ENCODE data around the gene C1QTNF1. TPM values are rescaled to one million over a fixed set of nuclear protein-coding genes. Genes with fewer than 3 reads are reported as not detected.

C1QTNF1 gene
- total and polyA plus RNA-seq, 2 donors (not counting 1 experiment from before 2014, with no cell fraction given), result not detected

DNA sequence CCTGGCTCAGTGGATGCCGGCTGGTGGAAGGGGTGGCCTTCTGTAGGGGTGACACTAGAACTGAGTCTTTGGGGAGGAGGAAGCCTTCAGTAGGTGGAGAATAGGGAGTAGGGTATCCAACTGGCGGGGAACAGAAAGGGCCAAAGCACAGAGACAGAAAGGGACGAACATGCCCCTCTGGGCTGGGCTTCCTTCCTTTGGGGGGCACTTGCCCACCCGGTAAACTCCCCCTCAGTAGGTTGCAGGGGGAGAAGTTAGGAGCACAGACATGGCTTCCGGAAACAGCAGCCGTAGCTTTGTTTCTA, 51.4 kb downstream of the C1QTNF1 start:
- Histone ChIP-seq H3K36me3 (replicated peaks in 1 of 2; ENCODE audit: control extremely low read depth in 1 of 2, control insufficient read depth in 1 of 2, extremely low read depth in 1 of 2, insufficient read depth in 2 of 2, low read length in 1 of 2) (peaks cover 0 to 11% of the 10 kb centered on the region in 2 experiments), H2AFZ (ENCODE audit: insufficient read depth, low read depth, low read length, poor library complexity, severe bottlenecking) (peak overlapping the region; percentile 95), H4K20me1 (ENCODE audit: control insufficient read depth, insufficient read depth, low read length, poor library complexity, severe bottlenecking) (no peaks in the 10 kb centered on the region), H3K4me3 (ENCODE audit: control extremely low read depth in 1 of 5, extremely low read depth in 1 of 5, insufficient read depth in 1 of 5, low read depth in 2 of 5, low read length in 4 of 5) (peak overlapping the region in 4 of 5 experiments; percentile 51 to 73 (median 68)), H3K9me3 (ENCODE audit: control extremely low read depth in 1 of 3, control insufficient read depth in 2 of 3, insufficient read depth in 1 of 3, low read length in 2 of 3) (no peaks in the 10 kb centered on the region), H3K9ac (ENCODE audit: low read length) (peak overlapping the region; percentile 91), H3K4me2 (replicated peaks; ENCODE audit: low read depth, low read length, poor library complexity, severe bottlenecking) (peak overlapping the region; percentile 99), H3K27ac (ENCODE audit: low read length in 2 of 2) (peak overlapping the region in 1 of 2 donors; percentile 70), H3K27me3 (replicated peaks in 1 of 4; ENCODE audit: control extremely low read depth in 1 of 4, control insufficient read depth in 3 of 4, insufficient read depth in 4 of 4, low read length in 3 of 4) (no peaks in the 10 kb centered on the region), H3K79me2 (ENCODE audit: control insufficient read depth, insufficient read depth, low read length) (no peaks in the 10 kb centered on the region), H3K4me1 (ENCODE audit: control insufficient read depth in 2 of 2, insufficient read depth in 2 of 2, low read length in 2 of 2) (peaks cover 11 to 18% of the 10 kb centered on the region in 2 donors)
- WGBS (ENCODE audit: insufficient coverage), result 0% methylated on average over 5 of the region's 6 CpGs
- intact Hi-C loops (cut with micrococcal nuclease), result loop anchor here (2.0 kb wide), 1 partner anchor 67 kb away; the partner anchor contains the start of gene CANT1
- ChIA-PET CTCF (interaction anchor here (3.4 kb wide), 1 partner anchor 317 kb away, joined by 21 read pairs; no protein-coding TSS in a partner anchor), POLR2A (no interaction called here)
- H3K27me3 Mint-ChIP-seq, result peaks cover 1% of the 10 kb centered on the region
- H3K4me1 Mint-ChIP-seq, result peaks cover 10% of the 10 kb centered on the region
- peak overlapping the region; percentile 88 for H3K4me3 Mint-ChIP-seq
- H3K27ac Mint-ChIP-seq, result peak overlapping the region; percentile 59
- TF ChIP-seq EZH2 (IDR thresholded peaks at IDR 0.05; ENCODE audit: borderline replicate concordance, insufficient read depth, low read depth, low read length, poor library complexity, severe bottlenecking), result no peak
- TF ChIP-seq, protein P1, sequence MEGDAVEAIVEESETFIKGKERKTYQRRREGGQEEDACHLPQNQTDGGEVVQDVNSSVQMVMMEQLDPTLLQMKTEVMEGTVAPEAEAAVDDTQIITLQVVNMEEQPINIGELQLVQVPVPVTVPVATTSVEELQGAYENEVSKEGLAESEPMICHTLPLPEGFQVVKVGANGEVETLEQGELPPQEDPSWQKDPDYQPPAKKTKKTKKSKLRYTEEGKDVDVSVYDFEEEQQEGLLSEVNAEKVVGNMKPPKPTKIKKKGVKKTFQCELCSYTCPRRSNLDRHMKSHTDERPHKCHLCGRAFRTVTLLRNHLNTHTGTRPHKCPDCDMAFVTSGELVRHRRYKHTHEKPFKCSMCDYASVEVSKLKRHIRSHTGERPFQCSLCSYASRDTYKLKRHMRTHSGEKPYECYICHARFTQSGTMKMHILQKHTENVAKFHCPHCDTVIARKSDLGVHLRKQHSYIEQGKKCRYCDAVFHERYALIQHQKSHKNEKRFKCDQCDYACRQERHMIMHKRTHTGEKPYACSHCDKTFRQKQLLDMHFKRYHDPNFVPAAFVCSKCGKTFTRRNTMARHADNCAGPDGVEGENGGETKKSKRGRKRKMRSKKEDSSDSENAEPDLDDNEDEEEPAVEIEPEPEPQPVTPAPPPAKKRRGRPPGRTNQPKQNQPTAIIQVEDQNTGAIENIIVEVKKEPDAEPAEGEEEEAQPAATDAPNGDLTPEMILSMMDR (IDR thresholded peaks at IDR 0.05), result no peak
- DNase-seq (peak; percentile 51), ATAC-seq (ENCODE audit: low read depth) (no peak)
- H3K9me3 Mint-ChIP-seq (ENCODE audit: insufficient read depth), result no peaks in the 10 kb centered on the region

DNA sequence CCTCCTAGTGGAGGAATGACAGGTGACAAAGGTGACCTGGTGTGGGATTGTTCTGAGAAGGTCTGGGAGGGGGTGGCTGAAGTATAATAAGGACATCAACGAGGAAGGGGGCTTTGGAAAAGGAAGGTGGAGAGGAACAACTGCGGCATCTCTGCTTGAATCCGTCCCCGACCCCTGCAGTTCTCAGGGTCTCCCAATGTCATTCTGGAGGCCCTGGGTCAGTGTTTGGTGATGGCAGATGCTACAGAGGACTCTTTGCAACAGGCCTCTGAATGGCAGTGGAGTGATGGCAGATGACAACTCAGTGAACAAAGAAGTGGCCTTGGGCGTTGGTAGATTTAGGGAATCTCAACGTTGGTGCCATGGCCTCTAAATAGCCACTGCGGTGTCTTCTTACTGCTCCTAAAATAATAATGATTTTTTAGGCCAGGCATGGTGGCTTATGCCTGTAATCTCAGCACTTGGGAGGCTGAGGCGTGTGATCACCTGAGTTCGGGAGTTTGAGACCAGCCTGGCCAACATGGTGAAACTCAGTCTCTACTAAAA, 52.0 kb downstream of the C1QTNF1 start:
- H3K4me1 ChIP-seq (ENCODE audit: control insufficient read depth in 2 of 2, insufficient read depth in 2 of 2, low read length in 2 of 2), result peaks cover 11 to 18% of the 10 kb centered on the region in 2 donors
- DNase-seq (no peak), ATAC-seq (ENCODE audit: low read depth) (no peak)
- H3K27ac ChIP-seq (ENCODE audit: low read length in 2 of 2), result peak overlapping the region in 1 of 2 donors; percentile 70
- Mint-ChIP-seq H3K27ac (peak overlapping the region; percentile 59), H3K27me3 (no peaks in the 10 kb centered on the region), H3K9me3 (ENCODE audit: insufficient read depth) (no peaks in the 10 kb centered on the region), H3K4me3 (peak overlapping the region; percentile 88), H3K4me1 (peaks cover 10% of the 10 kb centered on the region)
- H4K20me1 ChIP-seq (ENCODE audit: control insufficient read depth, insufficient read depth, low read length, poor library complexity, severe bottlenecking), result no peaks in the 10 kb centered on the region
- H3K4me2 ChIP-seq (replicated peaks; ENCODE audit: low read depth, low read length, poor library complexity, severe bottlenecking), result peak overlapping the region; percentile 99
- POLR2A ChIA-PET, result no interaction called here
- CTCF ChIA-PET, result interaction anchor here (3.4 kb wide), 1 partner anchor 316 kb away, joined by 21 read pairs; no protein-coding TSS in a partner anchor
- no peaks in the 10 kb centered on the region for H3K79me2 ChIP-seq (ENCODE audit: control insufficient read depth, insufficient read depth, low read length)
- no peaks in the 10 kb centered on the region for H3K27me3 ChIP-seq (replicated peaks in 1 of 4; ENCODE audit: control extremely low read depth in 1 of 4, control insufficient read depth in 3 of 4, insufficient read depth in 4 of 4, low read length in 3 of 4)
- intact Hi-C loops (cut with micrococcal nuclease), result loop anchor here (2.0 kb wide), 1 partner anchor 67 kb away; the partner anchor contains the start of gene CANT1
- H3K9ac ChIP-seq (ENCODE audit: low read length), result peak overlapping the region; percentile 91
- TF ChIP-seq, protein P1 (IDR thresholded peaks at IDR 0.05), result no peak
- no peak for TF ChIP-seq EZH2 (IDR thresholded peaks at IDR 0.05; ENCODE audit: borderline replicate concordance, insufficient read depth, low read depth, low read length, poor library complexity, severe bottlenecking)
- 89% methylated on average over 9 of the region's 9 CpGs for WGBS (ENCODE audit: insufficient coverage)
- peaks cover 0 to 13% of the 10 kb centered on the region in 2 experiments for H3K36me3 ChIP-seq (replicated peaks in 1 of 2; ENCODE audit: control extremely low read depth in 1 of 2, control insufficient read depth in 1 of 2, extremely low read depth in 1 of 2, insufficient read depth in 2 of 2, low read length in 1 of 2)
- peak overlapping the region in 1 of 5 experiments; percentile 66 for H3K4me3 ChIP-seq (ENCODE audit: control extremely low read depth in 1 of 5, extremely low read depth in 1 of 5, insufficient read depth in 1 of 5, low read depth in 2 of 5, low read length in 4 of 5)
- peak overlapping the region; percentile 95 for H2AFZ ChIP-seq (ENCODE audit: insufficient read depth, low read depth, low read length, poor library complexity, severe bottlenecking)
- H3K9me3 ChIP-seq (ENCODE audit: control extremely low read depth in 1 of 3, control insufficient read depth in 2 of 3, insufficient read depth in 1 of 3, low read length in 2 of 3), result no peaks in the 10 kb centered on the region

Measured in B cell (primary cell).